ENCODE results near the gene LRRC8B. TPM values are rescaled to one million over a fixed set of nuclear protein-coding genes. Genes with fewer than 3 reads are reported as not detected.

LRRC8B gene
- total RNA-seq, 4 donors from 2014 or later: 27.1 to 48.0 (median 35.1) TPM

DNA sequence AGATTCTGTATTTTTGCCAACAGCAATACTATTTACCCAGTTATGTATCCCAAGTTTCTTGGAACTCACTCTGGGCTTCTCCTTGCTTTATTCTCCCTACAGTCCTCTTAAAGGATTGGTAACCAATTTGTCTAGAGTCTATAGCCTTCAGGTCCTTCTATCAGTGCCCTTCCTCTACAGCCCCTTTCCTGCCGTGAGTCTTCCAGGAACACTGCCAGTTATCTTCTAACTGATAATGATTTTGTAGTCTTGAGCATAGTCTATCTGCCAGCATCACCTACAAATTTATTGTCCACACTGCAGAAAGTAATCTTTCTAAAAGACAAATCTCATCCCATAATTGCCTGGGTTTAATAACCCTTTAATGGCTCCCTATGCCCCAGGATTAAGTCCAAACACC, 8.2 kb downstream of the LRRC8B start:
- H3K4me3 ChIP-seq: no peak overlapping the region
- DNase-seq (ENCODE audit: low spot score in 2 of 2): no peak
- peaks cover 0 to 31% (median 0%) of the 10 kb centered on the region in 4 donors for H3K4me1 ChIP-seq
- H3K27me3 ChIP-seq: no peaks in the 10 kb centered on the region
- TF ChIP-seq, protein P1, sequence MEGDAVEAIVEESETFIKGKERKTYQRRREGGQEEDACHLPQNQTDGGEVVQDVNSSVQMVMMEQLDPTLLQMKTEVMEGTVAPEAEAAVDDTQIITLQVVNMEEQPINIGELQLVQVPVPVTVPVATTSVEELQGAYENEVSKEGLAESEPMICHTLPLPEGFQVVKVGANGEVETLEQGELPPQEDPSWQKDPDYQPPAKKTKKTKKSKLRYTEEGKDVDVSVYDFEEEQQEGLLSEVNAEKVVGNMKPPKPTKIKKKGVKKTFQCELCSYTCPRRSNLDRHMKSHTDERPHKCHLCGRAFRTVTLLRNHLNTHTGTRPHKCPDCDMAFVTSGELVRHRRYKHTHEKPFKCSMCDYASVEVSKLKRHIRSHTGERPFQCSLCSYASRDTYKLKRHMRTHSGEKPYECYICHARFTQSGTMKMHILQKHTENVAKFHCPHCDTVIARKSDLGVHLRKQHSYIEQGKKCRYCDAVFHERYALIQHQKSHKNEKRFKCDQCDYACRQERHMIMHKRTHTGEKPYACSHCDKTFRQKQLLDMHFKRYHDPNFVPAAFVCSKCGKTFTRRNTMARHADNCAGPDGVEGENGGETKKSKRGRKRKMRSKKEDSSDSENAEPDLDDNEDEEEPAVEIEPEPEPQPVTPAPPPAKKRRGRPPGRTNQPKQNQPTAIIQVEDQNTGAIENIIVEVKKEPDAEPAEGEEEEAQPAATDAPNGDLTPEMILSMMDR (IDR thresholded peaks at IDR 0.05): no peak
- TF ChIP-seq EP300 (IDR thresholded peaks at IDR 0.05) (no peak), POLR2A (IDR thresholded peaks at IDR 0.05) (no peak)
- H3K27ac ChIP-seq: no peak overlapping the region
- 97% methylated on average over 1 of the region's 1 CpG for WGBS, 2 donors
- no peaks in the 10 kb centered on the region for H3K9me3 ChIP-seq
- peaks cover 0 to 4% (median 0%) of the 10 kb centered on the region in 3 donors for H3K36me3 ChIP-seq

DNA sequence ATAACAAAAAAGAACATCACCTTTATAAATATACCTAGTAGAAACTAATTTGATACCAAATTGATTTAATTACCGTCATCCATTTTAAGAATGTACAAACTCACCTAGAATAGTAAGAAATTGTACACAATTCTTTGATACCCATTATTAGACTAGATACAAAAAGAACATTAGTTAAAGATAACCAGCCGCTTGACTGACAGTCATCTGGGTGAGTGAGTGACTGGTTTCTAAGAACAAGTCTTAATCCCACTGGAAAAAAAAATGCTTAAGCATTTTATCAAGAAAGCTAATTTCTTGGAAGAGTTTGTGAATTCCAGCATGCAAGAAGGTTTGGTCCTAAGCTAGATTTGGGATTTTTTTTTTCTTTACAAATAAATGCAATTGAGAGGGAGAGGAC, 10.9 kb downstream of the LRRC8B start:
- H3K36me3 ChIP-seq: no peaks in the 10 kb centered on the region
- no peak overlapping the region for H3K27ac ChIP-seq
- no peak overlapping the region for H3K4me3 ChIP-seq
- no peak for DNase-seq (ENCODE audit: low spot score in 2 of 2)
- no peaks in the 10 kb centered on the region for H3K27me3 ChIP-seq
- H3K9me3 ChIP-seq: no peaks in the 10 kb centered on the region
- TF ChIP-seq, protein P1 (IDR thresholded peaks at IDR 0.05): no peak
- TF ChIP-seq EP300 (IDR thresholded peaks at IDR 0.05) (no peak), POLR2A (IDR thresholded peaks at IDR 0.05) (no peak)
- 96% methylated on average over 2 of the region's 2 CpGs for WGBS, 2 donors
- H3K4me1 ChIP-seq: peaks cover 0 to 30% (median 0%) of the 10 kb centered on the region in 4 donors

DNA sequence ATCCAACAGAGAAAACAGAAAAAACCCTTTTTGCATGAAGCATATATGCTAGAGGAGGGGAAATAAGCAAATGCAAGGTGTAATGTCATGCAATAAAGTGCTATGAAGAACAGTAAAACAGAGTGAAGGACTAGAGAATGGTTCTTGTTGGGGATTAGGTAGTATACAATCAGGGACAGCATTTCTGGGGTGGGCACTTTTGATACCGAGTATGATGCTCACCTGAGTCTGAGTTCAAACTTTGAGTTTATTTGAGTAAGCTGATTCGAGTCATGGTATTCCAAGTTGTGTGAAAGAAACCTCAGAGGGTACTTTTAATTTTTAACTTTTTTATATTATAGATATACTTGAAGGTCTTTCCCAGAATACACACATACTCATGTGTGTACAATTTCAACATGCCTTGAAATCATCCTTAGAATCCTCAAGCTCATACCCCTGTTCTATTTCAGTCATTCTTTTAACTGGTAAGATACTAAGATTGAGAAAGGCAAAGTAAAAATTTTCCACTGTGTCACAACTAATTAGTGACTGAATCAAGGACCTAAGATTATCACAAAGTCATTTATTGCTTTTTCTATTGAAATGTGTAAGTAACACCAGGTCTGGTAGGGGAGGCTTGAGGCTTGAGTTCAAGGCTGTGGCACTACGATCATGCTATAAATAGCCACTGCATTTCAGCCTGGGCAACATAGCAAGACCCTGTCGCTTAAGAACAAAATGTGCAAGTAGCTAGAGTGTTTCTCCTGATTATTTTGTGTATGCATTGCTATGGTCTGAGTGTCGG, 12.1 kb downstream of the LRRC8B start:
- TF ChIP-seq POLR2A (IDR thresholded peaks at IDR 0.05): no peak
- no peak for TF ChIP-seq EP300 (IDR thresholded peaks at IDR 0.05)
- TF ChIP-seq, protein P1 (IDR thresholded peaks at IDR 0.05): no peak
- H3K4me1 ChIP-seq: peaks cover 0 to 25% (median 0%) of the 10 kb centered on the region in 4 donors
- no peak for DNase-seq (ENCODE audit: low spot score in 2 of 2)
- H3K4me3 ChIP-seq: no peak overlapping the region
- no peaks in the 10 kb centered on the region for H3K9me3 ChIP-seq
- no peaks in the 10 kb centered on the region for H3K27me3 ChIP-seq
- 89 to 95% methylated on average over 5 of the region's 5 CpGs for WGBS, 2 donors
- H3K36me3 ChIP-seq: no peaks in the 10 kb centered on the region
- peak overlapping the region in 1 of 4 donors; percentile 67 for H3K27ac ChIP-seq

DNA sequence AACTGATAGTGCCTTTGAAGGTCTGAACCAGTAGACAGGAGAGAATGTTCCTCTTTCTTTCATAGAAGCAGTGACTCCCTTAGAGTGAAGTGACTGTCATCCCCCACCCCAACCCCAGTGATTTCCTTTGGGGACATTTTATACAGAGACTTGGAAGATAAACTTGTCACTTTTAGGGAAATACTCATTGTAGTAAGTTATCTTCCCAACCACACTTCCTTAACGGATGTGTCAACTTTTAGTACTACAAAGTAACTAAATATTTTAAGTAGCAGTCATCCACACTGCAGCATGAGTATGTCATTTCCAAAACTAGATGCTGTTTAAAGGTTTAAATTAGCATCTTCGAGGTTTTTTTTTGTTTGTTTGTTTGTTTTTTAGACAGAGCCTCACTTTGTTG, 13.7 kb downstream of the LRRC8B start:
- no peaks in the 10 kb centered on the region for H3K27me3 ChIP-seq
- DNase-seq (ENCODE audit: low spot score in 2 of 2): no peak
- H3K4me1 ChIP-seq: peaks cover 0 to 25% (median 0%) of the 10 kb centered on the region in 4 donors
- WGBS, 2 donors: 59 to 67% methylated on average over 2 of the region's 2 CpGs
- H3K36me3 ChIP-seq: no peaks in the 10 kb centered on the region
- H3K4me3 ChIP-seq: no peak overlapping the region
- H3K9me3 ChIP-seq: no peaks in the 10 kb centered on the region
- TF ChIP-seq POLR2A (IDR thresholded peaks at IDR 0.05): no peak
- TF ChIP-seq, protein P1 (IDR thresholded peaks at IDR 0.05): no peak
- no peak for TF ChIP-seq EP300 (IDR thresholded peaks at IDR 0.05)
- H3K27ac ChIP-seq: peak overlapping the region in 2 of 4 donors; percentile 57 to 67

DNA sequence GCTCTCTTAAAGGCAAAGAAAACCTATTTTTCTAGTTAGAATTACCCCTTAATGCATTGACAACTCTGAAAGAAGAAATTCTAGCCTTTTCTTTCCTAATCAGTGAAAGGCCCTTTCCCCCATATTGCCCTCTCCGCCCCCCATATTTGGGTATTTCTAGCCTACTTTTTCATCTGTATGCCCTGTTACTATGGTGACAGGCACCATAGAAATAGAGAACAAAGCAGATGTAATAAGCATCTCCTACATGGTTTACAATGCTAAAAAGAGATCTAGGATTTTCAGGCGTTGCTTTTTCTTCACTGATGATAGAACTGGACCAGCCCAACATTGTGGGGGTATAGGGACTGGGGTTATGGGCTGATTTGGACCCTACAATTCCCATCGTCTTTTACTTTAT, 14.5 kb downstream of the LRRC8B start:
- H3K9me3 ChIP-seq: no peaks in the 10 kb centered on the region
- WGBS, 2 donors: 90 to 96% methylated on average over 3 of the region's 3 CpGs
- TF ChIP-seq, protein P1 (IDR thresholded peaks at IDR 0.05): no peak
- no peak for TF ChIP-seq POLR2A (IDR thresholded peaks at IDR 0.05)
- TF ChIP-seq EP300 (IDR thresholded peaks at IDR 0.05): no peak
- no peak overlapping the region for H3K4me3 ChIP-seq
- DNase-seq (ENCODE audit: low spot score in 2 of 2): no peak
- H3K4me1 ChIP-seq: peaks cover 0 to 31% (median 0%) of the 10 kb centered on the region in 4 donors
- no peaks in the 10 kb centered on the region for H3K36me3 ChIP-seq
- peak overlapping the region in 2 of 4 donors; percentile 38 to 67 for H3K27ac ChIP-seq
- no peaks in the 10 kb centered on the region for H3K27me3 ChIP-seq
